Measurements from ENCODE around the gene NTRK1. TPM values are rescaled to one million over a fixed set of nuclear protein-coding genes. Genes with fewer than 3 reads are reported as not detected.

NTRK1 gene
- total RNA-seq, 4 donors from 2014 or later: 0.23 TPM; not detected in 3

- 18 to 19% methylated on average over 22 to 24 of the region's 36 CpGs for WGBS, 2 donors
- TF ChIP-seq CTCF (IDR thresholded peaks at IDR 0.05) (no peak), POLR2A (IDR thresholded peaks at IDR 0.05) (no peak)
- DNase-seq (ENCODE audit: low spot score in 2 of 2): no peak
- intact Hi-C loops (cut with DNase I; ENCODE audit: low total_unique reads): no loop called here
- no peak overlapping the region for H3K4me3 ChIP-seq (ENCODE audit: low read depth, poor library complexity, severe bottlenecking)
Measured at GRCh38 chr1:156848461-156849150, 12.1 kb upstream of the NTRK1 start.

GRCh38 chr1:156849151-156849496 lies 11.5 kb upstream of the NTRK1 start:
- 30 to 36% methylated on average over 20 to 22 of the region's 23 CpGs for WGBS, 2 donors
- no peak for DNase-seq (ENCODE audit: low spot score in 2 of 2)
- TF ChIP-seq POLR2A (IDR thresholded peaks at IDR 0.05) (no peak), CTCF (IDR thresholded peaks at IDR 0.05) (no peak)
- H3K4me3 ChIP-seq (ENCODE audit: low read depth, poor library complexity, severe bottlenecking): no peak overlapping the region
- intact Hi-C loops (cut with DNase I; ENCODE audit: low total_unique reads): no loop called here

- intact Hi-C loops (cut with DNase I; ENCODE audit: low total_unique reads): no loop called here
- no peak for DNase-seq (ENCODE audit: low spot score in 2 of 2)
- 55 to 61% methylated on average over 9 to 15 of the region's 17 CpGs for WGBS, 2 donors
- TF ChIP-seq POLR2A (IDR thresholded peaks at IDR 0.05): no peak
- TF ChIP-seq CTCF (IDR thresholded peaks at IDR 0.05): no peak
- H3K4me3 ChIP-seq (ENCODE audit: low read depth, poor library complexity, severe bottlenecking): no peak overlapping the region
Measured at GRCh38 chr1:156851779-156852417, 8.8 kb upstream of the NTRK1 start.

- 43 to 49% methylated on average over 5 to 9 of the region's 9 CpGs for WGBS, 2 donors
- intact Hi-C loops (cut with DNase I; ENCODE audit: low total_unique reads): no loop called here
- H3K4me3 ChIP-seq (ENCODE audit: low read depth, poor library complexity, severe bottlenecking): no peak overlapping the region
- no peak for DNase-seq (ENCODE audit: low spot score in 2 of 2)
- TF ChIP-seq POLR2A (IDR thresholded peaks at IDR 0.05) (no peak), CTCF (IDR thresholded peaks at IDR 0.05) (no peak)
Measured at GRCh38 chr1:156852418-156852874, 8.2 kb upstream of the NTRK1 start.

GRCh38 chr1:156853761-156854160 lies 6.9 kb upstream of the NTRK1 start:
- no peak overlapping the region for H3K4me3 ChIP-seq (ENCODE audit: low read depth, poor library complexity, severe bottlenecking)
- DNase-seq (ENCODE audit: low spot score in 2 of 2): no peak
- intact Hi-C loops (cut with DNase I; ENCODE audit: low total_unique reads): no loop called here
- 93 to 95% methylated on average over 18 to 19 of the region's 19 CpGs for WGBS, 2 donors
- TF ChIP-seq POLR2A (IDR thresholded peaks at IDR 0.05): no peak
- no peak for TF ChIP-seq CTCF (IDR thresholded peaks at IDR 0.05)

Data from lower leg skin (tissue), 4 donors.